Neural cell (in vitro differentiated cells): Measurements from ENCODE around the gene UBL4B. TPM values are rescaled to one million over a fixed set of nuclear protein-coding genes. Genes with fewer than 3 reads are reported as not detected.

Experiments
- H2AFZ ChIP-seq: fragments of 200-600, 300-800 bp; sonication (generic), shearing (Covaris generic); 2 replicates; pipeline ENCODE4 v1.6.0; 2014; ENCODE audit warnings: low read depth, mild to moderate bottlenecking, antibody characterized with exemption, low read length, moderate library complexity
- H3F3A ChIP-seq: fragments of 200-600 bp; shearing (Covaris generic); 2 replicates; pipeline ENCODE4 v1.6.1; 2016; ENCODE audit warnings: mild to moderate bottlenecking, moderate library complexity, mixed read lengths, antibody characterized with exemption, low read length; ENCODE audit not compliant: insufficient read depth, poor library complexity, severe bottlenecking
- H3K27ac ChIP-seq: fragments of 200-600, 300-800 bp; sonication (generic), shearing (Covaris generic); 2 replicates; pipeline ENCODE4 v1.5.1; 2014; ENCODE audit warnings: mild to moderate bottlenecking, low read length, moderate library complexity
- H3K27me3 ChIP-seq: fragments of 300-800, 200-600 bp; sonication (generic), shearing (Covaris generic); 2 replicates; pipeline ENCODE4 v1.6.0; 2014; ENCODE audit warnings: mild to moderate bottlenecking, low read depth, low read length, moderate library complexity; ENCODE audit not compliant: insufficient read depth
- H3K36me3 ChIP-seq: fragments of 300-800, 200-600 bp; sonication (generic), shearing (Covaris generic); 2 replicates; pipeline ENCODE4 v1.5.1; 2014; ENCODE audit warnings: mild to moderate bottlenecking, antibody characterized with exemption, low read length, moderate library complexity; ENCODE audit not compliant: insufficient read depth
- H3K4me2 ChIP-seq: fragments of 300-800, 200-600 bp; sonication (generic), shearing (Covaris generic); 2 replicates; pipeline ENCODE4 v1.6.0; 2014; ENCODE audit warnings: mild to moderate bottlenecking, low read length
- H3K4me3 ChIP-seq: fragments of 300-800, 200-600 bp; sonication (generic), shearing (Covaris generic); 2 replicates; pipeline ENCODE4 v1.5.1; 2014; ENCODE audit warnings: mild to moderate bottlenecking, low read length, moderate library complexity
- H3K79me2 ChIP-seq: fragments of 200-600 bp; shearing (Covaris generic); replicated peaks from 2 replicates; pipeline ENCODE4 v1.6.0; 2014; ENCODE audit warnings: mild to moderate bottlenecking, low read length, moderate library complexity; ENCODE audit not compliant: insufficient read depth
- H3K9ac ChIP-seq: fragments of 300-800, 200-600 bp; sonication (generic), shearing (Covaris generic); 2 replicates; pipeline ENCODE4 v1.6.1; 2016; ENCODE audit warnings: mild to moderate bottlenecking, low read length, mixed read lengths
- H3K9me2 ChIP-seq: fragments of 200-600 bp; shearing (Covaris generic); 2 replicates; pipeline ENCODE4 v1.6.1; 2016; ENCODE audit warnings: mild to moderate bottlenecking, low read length, mixed read lengths; ENCODE audit not compliant: insufficient read depth
- H3K9me3 ChIP-seq: fragments of 200-600, 300-800 bp; sonication (generic), shearing (Covaris generic); 2 replicates; pipeline ENCODE4 v1.6.1; 2016; ENCODE audit warnings: mild to moderate bottlenecking, mixed run types, low read length, moderate library complexity, mixed read lengths
- H4K20me1 ChIP-seq: fragments of 200-600 bp; shearing (Covaris generic); 2 replicates; pipeline ENCODE4 v1.6.1; 2016; ENCODE audit warnings: mild to moderate bottlenecking, mixed run types; ENCODE audit not compliant: insufficient read depth
- CTCF ChIP-seq: fragments of 450-650 bp; IDR thresholded peaks from 2 replicates; pipeline ENCODE4 v1.5.1; 2014; ENCODE audit warnings: antibody characterized with exemption, mild to moderate bottlenecking, moderate library complexity; ENCODE audit not compliant: poor library complexity, severe bottlenecking
- EP300 ChIP-seq: fragments of 450-650 bp; conservative IDR thresholded peaks from 2 replicates; pipeline ENCODE4 v1.6.1; 2014; ENCODE audit warnings: antibody characterized with exemption, mild to moderate bottlenecking, moderate library complexity; ENCODE audit not compliant: poor library complexity, severe bottlenecking
- EZH2 ChIP-seq: fragments of 200-600, 300-800 bp; shearing (Covaris generic), sonication (generic); IDR thresholded peaks from 2 replicates; pipeline ENCODE4 v1.6.1; 2014; ENCODE audit warnings: antibody characterized with exemption, low read length, borderline replicate concordance, mild to moderate bottlenecking; ENCODE audit not compliant: insufficient read depth, poor library complexity, severe bottlenecking
- MXI1 ChIP-seq: fragments of 450-650 bp; conservative IDR thresholded peaks from 2 replicates; pipeline ENCODE4 v1.6.1; 2014; ENCODE audit warnings: antibody characterized with exemption, mild to moderate bottlenecking; ENCODE audit not compliant: poor library complexity, severe bottlenecking
- POLR2AphosphoS5 ChIP-seq: IDR thresholded peaks from 2 replicates; pipeline ENCODE4 v1.6.1; 2012
- RAD21 ChIP-seq: fragments of 450-650 bp; conservative IDR thresholded peaks from 2 replicates; pipeline ENCODE4 v1.6.1; 2014; ENCODE audit warnings: antibody characterized with exemption, mild to moderate bottlenecking, moderate library complexity
- REST ChIP-seq: IDR thresholded peaks from 2 replicates; pipeline ENCODE4 v1.6.1; 2012; ENCODE audit warnings: borderline replicate concordance
- SMC3 ChIP-seq: fragments of 450-650 bp; conservative IDR thresholded peaks from 2 replicates; pipeline ENCODE4 v1.6.1; 2014; ENCODE audit warnings: antibody characterized with exemption, mild to moderate bottlenecking, moderate library complexity; ENCODE audit not compliant: poor library complexity
- TAF1 ChIP-seq: IDR thresholded peaks from 2 replicates; pipeline ENCODE4 v1.6.1; 2012; ENCODE audit warnings: low read depth
- polyA plus RNA-seq: library from polyadenylated mRNA; depleted of rRNA; stranded (reverse); fragments of >200 nt; gene quantifications from 2 replicates; pipeline ENCODE4 v1.2.3, GENCODE V29; 2014

UBL4B gene
- polyA plus RNA-seq, 1 donor from 2014 or later, result not detected

GRCh38 chr1:110144366-110144765 lies 32.1 kb downstream of the UBL4B start:
- no peak overlapping the region for H3K9ac ChIP-seq
- H3K4me2 ChIP-seq, result no peak overlapping the region
- TF ChIP-seq TAF1 (no peak), EP300 (no peak), MXI1 (no peak), EZH2 (no peak), CTCF (no peak), SMC3 (no peak), POLR2AphosphoS5 (no peak), REST (no peak), RAD21 (no peak)
- H3K27ac ChIP-seq, result no peak overlapping the region
- no peaks in the 10 kb centered on the region for H3K9me3 ChIP-seq
- H3K36me3 ChIP-seq, result no peaks in the 10 kb centered on the region
- no peak overlapping the region for H2AFZ ChIP-seq
- no peak overlapping the region for H3K4me3 ChIP-seq
- no peaks in the 10 kb centered on the region for H3K9me2 ChIP-seq
- no peaks in the 10 kb centered on the region for H4K20me1 ChIP-seq
- H3K27me3 ChIP-seq, result peaks cover 28% of the 10 kb centered on the region
- no peaks in the 10 kb centered on the region for H3F3A ChIP-seq
- no peaks in the 10 kb centered on the region for H3K79me2 ChIP-seq

- H3K4me3 ChIP-seq, result no peak overlapping the region
- TF ChIP-seq REST (no peak), CTCF (peak; percentile 25)
- no peaks in the 10 kb centered on the region for H3K9me3 ChIP-seq
- H3K9me2 ChIP-seq, result no peaks in the 10 kb centered on the region
- no peak overlapping the region for H3K4me2 ChIP-seq
- no peaks in the 10 kb centered on the region for H3K36me3 ChIP-seq
- no peak overlapping the region for H3K9ac ChIP-seq
- H2AFZ ChIP-seq, result no peak overlapping the region
- H3K27ac ChIP-seq, result no peak overlapping the region
- H3F3A ChIP-seq, result no peaks in the 10 kb centered on the region
- H3K79me2 ChIP-seq, result no peaks in the 10 kb centered on the region
- peaks cover 74% of the 10 kb centered on the region for H3K27me3 ChIP-seq
- H4K20me1 ChIP-seq, result no peaks in the 10 kb centered on the region
Observed at GRCh38 chr1:110148961-110149360, 36.7 kb downstream of the UBL4B start.
